GM19043 (cell line): Measurements from ENCODE around the gene COLQ.
"Not testable (repeated sequence)": the region's sequence is repeated elsewhere in the genome, so short reads cannot be mapped to it uniquely, and the experiment has no call there.

Experiments
- ATAC-seq: cut with Tn5 transposase; IDR thresholded peaks from one replicate; pipeline ENCODE4 v1.9.1; 2021; ENCODE audit warnings: low read depth; ENCODE audit not compliant: unreplicated experiment

Gene COLQ

DNA sequence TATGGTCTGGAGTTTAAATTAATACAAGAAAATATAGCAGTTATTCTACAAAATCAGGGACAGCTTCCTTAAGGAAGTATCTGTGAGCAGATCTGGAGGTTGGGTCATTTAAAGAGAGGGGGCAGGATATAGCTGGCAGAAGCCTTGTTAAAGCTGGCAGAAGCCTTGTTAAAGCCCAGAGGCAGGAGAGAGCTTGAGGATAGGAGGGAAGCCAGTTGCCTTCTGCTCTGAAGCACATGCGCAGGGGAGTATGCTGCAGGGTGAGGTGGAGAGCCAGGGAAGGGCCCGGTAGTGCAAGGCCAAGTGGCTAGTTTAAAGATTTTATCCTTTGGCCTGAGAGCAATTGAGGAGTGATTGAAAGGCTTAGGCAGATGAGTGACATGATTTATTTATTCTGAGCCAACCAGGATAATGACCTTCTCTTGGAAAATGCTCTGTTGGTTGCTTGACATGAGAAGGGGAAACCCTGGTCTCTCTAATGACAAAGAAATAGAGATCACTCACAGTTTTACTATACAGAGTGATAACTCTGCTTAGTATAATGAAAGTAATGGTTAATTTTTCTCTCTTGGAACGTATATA lies 90.2 kb downstream of the COLQ start:
- ATAC-seq, result no peak

DNA sequence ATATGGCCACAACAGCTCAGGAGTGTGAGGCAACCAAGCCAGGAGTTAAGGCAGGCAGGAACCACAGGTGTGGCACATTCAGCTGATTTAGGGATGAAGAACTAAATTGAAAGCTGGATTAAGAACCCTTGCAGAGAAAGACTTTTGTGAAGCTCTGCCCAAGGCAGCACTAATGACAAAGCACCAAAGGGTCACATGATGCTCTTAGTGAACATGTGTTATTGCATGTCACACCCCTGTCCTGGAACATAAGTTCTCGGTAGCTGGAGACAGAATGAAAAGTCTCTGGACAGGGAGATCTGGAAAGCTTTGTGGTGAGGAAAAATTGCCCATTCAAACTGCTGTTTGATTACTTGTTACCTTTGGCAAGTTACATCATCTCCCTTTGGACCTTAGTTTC lies 90.9 kb downstream of the COLQ start:
- no peak for ATAC-seq

- ATAC-seq, result no peak
These were observed 92.4 kb downstream of the COLQ start for GRCh38 chr3:15429080-15429479.

DNA sequence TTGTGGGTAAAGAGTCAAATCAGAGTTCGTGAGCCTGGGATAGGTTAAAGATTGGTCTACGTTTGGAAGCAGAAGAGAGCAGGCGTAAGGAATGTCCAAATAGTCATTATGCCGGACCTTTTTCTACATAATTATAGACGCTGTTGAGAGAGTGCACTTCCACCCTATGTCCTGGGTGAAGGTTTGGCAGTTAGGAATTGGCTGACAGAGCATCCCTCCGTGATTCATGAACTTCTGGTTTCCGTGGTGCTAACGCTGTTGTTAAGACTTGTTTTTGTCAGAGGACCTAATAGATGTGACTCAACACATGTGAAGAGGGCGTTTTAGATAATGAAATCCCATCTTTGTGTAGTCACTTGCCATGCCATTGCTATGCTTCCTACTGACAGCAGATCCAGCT lies 93.0 kb downstream of the COLQ start:
- ATAC-seq, result no peak

- ATAC-seq, result no peak
These were observed 93.5 kb downstream of the COLQ start for GRCh38 chr3:15427981-15428380.

GRCh38 chr3:15427182-15427880 lies 94.2 kb downstream of the COLQ start, which contains the start of the genes EAF1 and METTL6:
TSS of gene EAF1 (plus strand) at chr3:15427598. CDS start at chr3:15427780, 182 bp downstream.
TSS of gene METTL6 (minus strand) at chr3:15427544. CDS start at chr3:15426511, 1,033 bp downstream.
- peak; percentile 94 for ATAC-seq

GRCh38 chr3:15426579-15427118 lies 94.9 kb downstream of the COLQ start:
- no peak for ATAC-seq

DNA sequence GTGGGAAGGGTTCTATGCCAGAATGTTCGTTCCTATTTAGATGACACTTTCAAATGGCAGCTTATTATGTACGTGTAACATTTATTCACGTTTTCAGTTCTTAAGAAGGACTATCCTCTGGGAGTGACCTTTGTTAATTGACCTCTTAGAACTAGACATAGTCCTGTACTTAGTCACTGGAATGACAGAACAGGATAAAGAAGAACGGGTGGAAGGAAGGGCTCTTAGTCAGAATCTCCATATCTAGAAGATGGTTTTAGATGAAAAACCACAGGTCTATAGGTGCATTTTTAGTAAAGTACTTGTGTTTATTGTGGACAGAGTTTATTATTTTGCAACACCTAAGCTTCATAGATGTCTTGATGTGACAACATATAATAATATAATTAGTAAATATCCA lies 100.6 kb downstream of the COLQ start:
- ATAC-seq, result no peak

DNA sequence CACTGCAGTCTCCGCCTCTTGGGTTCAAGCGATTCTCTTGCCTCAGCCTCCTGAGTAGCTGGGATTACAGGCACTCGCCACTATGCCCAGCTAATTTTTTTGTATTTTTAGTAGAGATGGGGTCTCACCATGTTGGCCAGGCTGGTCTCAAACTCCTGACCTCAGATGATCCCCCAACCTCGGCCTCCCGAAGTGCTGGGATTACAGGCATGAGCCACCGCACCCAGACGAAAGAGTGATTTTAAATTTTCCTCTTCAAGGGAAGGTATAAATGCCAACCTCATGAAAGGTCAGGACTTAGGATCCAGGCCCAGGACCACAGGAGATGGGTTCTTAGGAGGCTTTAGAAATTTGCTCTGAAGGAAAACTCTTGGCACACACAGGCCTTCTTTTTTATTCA lies 110.5 kb downstream of the COLQ start:
- ATAC-seq, result not testable (repeated sequence)

DNA sequence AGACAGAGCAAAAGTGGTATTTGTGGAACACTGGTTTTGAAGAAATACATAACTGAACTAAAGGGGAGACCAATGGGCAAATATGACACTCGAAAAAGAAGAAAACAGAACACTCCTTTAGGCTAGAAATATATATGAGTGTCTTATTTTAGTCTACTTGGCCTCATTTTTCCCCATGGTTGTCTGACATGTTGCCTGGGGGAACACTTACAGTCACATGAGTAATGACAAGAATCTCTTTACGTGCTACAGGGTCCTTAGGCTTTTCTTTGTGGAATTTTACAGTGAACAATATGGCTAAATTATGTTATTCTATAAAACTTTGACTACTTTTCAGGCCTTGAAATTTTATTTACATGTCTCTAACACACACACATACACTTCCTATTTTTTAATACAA lies 111.7 kb downstream of the COLQ start:
- ATAC-seq, result no peak

GRCh38 chr3:15409239-15409638 lies 112.3 kb downstream of the COLQ start:
- ATAC-seq, result no peak

GRCh38 chr3:15405448-15406050 lies 116.0 kb downstream of the COLQ start:
- ATAC-seq, result no peak

- ATAC-seq, result no peak
These were observed 116.7 kb downstream of the COLQ start for GRCh38 chr3:15404767-15405166.

DNA sequence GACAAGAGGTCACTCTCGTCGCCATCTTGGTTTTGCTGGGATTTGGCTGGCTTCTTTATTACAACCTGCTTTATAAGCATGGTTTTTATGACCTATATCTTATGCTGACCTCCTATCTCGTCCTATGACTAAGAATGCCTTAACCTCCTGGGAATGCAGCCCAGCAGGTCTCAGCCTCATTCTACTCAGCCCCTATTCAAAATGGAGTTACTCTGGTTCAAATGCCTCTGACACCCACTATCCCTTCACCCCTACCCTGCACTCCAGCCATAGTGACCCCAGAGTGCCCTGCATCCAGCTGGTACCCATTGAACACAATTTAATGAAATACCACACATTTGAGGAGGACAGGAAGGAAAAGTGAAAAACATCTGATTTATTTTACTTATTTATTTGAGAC lies 117.5 kb downstream of the COLQ start:
- ATAC-seq, result no peak

- no peak for ATAC-seq
These were observed 118.0 kb downstream of the COLQ start for GRCh38 chr3:15403495-15403894.

DNA sequence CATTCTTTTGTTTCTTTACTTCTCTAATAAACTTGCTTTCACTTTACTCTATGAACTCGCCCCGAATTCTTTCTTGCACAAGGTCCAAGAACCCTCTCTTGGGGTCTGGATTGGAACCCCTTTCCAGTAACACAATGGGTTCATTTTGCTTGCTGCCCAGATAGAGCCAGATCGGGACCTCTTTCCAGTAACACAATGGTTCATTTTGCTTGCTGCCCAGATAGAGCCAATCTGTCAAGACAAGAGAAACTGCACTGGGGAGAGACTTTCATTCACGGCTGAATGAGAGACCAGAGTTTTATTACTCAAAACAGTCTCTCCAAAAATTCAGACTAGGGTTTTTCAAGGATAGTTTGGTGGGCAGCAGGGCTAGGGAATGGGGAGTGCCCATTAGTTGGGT lies 119.6 kb downstream of the COLQ start:
- ATAC-seq, result no peak
